Measurements from ENCODE around the gene ENG.

GRCh38 chr9:127776924-127777289, 77.6 kb downstream of the ENG start:
- no peak for TF ChIP-seq CTCF (IDR thresholded peaks at IDR 0.05; ENCODE audit: borderline replicate concordance, extremely low read depth, low read length, poor library complexity, severe bottlenecking)
- TF ChIP-seq EZH2 (IDR thresholded peaks at IDR 0.05; ENCODE audit: borderline replicate concordance, low read depth, low read length, severe bottlenecking), result no peak

Measured in DND-41 (cell line).